Hepatocyte (in vitro differentiated cells): ENCODE measurements around the gene GNG10.

ENCODE experiments used
- EZH2 ChIP-seq: fragments of 200-600 bp; sonication (generic); IDR thresholded peaks from 2 replicates; pipeline ENCODE4 v1.6.1; 2016; ENCODE audit warnings: antibody characterized with exemption, mild to moderate bottlenecking, borderline replicate concordance
- EZH2phosphoT487 ChIP-seq: fragments of 200-600 bp; sonication (generic); IDR thresholded peaks from one replicate; pipeline ENCODE4 v1.6.1; 2018; ENCODE audit warnings: antibody characterized with exemption, mild to moderate bottlenecking, low read depth, moderate library complexity; ENCODE audit not compliant: unreplicated experiment, severe bottlenecking
- TF ChIP-seq, protein P1 (sequence below): fragments of 200-600 bp; sonication (generic); IDR thresholded peaks from 2 replicates; pipeline ENCODE4 v1.5.1; 2016; ENCODE audit warnings: antibody characterized with exemption, mild to moderate bottlenecking; ENCODE audit not compliant: poor library complexity

DNA sequence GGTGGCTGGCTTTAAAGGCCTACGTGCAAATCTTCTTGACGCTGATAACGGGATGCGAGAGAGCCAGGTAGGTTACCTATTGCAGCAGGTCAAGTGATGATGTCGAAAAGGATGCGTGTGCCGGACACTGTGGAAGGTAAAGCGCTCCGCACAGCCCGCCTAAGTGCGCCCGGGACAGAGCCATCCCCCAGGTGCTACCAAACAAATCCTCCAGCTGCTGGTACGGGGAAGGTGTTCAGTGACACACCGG is 30.5 kb upstream of the GNG10 start:
- TF ChIP-seq, protein P1, sequence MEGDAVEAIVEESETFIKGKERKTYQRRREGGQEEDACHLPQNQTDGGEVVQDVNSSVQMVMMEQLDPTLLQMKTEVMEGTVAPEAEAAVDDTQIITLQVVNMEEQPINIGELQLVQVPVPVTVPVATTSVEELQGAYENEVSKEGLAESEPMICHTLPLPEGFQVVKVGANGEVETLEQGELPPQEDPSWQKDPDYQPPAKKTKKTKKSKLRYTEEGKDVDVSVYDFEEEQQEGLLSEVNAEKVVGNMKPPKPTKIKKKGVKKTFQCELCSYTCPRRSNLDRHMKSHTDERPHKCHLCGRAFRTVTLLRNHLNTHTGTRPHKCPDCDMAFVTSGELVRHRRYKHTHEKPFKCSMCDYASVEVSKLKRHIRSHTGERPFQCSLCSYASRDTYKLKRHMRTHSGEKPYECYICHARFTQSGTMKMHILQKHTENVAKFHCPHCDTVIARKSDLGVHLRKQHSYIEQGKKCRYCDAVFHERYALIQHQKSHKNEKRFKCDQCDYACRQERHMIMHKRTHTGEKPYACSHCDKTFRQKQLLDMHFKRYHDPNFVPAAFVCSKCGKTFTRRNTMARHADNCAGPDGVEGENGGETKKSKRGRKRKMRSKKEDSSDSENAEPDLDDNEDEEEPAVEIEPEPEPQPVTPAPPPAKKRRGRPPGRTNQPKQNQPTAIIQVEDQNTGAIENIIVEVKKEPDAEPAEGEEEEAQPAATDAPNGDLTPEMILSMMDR = no peak
- no peak for TF ChIP-seq EZH2
- TF ChIP-seq EZH2phosphoT487 = no peak
